ENCODE results near the gene SLC22A7. TPM values are rescaled to one million over a fixed set of nuclear protein-coding genes. Genes with fewer than 3 reads are reported as not detected.

The SLC22A7 gene
- total RNA-seq, 1 experiment from 2014 or later: not detected

DNA sequence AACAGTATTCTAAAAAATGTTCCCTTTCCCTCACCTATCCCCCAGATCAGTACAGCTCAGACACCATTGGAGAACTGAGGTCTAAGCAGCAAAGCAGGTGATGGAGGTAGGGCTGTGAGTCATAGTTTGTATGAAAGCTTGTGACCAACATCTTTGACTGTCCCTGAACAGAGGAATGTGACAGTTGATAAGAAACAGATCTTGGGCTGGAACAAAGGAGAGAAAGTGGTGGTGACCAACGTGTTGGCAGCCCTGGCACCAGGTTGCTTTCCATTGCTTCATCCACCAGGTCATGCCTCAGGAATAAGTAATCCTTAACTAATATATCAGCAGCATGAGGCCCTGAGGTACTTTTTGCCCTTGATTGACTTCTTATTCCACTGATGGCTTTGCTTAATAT, 30.5 kb downstream of the SLC22A7 start:
- Histone ChIP-seq H2BK5ac (ENCODE audit: insufficient read length, low read length) (no peak overlapping the region), H4K20me1 (ENCODE audit: control insufficient read depth, insufficient read depth, insufficient read length) (no peaks in the 10 kb centered on the region), H3K9ac (ENCODE audit: extremely low read depth, insufficient read length, low read length) (no peak overlapping the region), H2BK15ac (ENCODE audit: low read depth, low read length) (no peak overlapping the region), H3K79me2 (ENCODE audit: insufficient read depth, low read length) (no peaks in the 10 kb centered on the region), H4K91ac (ENCODE audit: insufficient read length, low read depth, low read length) (no peak overlapping the region), H2BK12ac (ENCODE audit: insufficient read length, low read depth, low read length) (no peak overlapping the region), H3K79me1 (ENCODE audit: insufficient read depth, low read depth, low read length, poor library complexity, severe bottlenecking) (no peaks in the 10 kb centered on the region), H3K23me2 (ENCODE audit: insufficient read length, low read depth, low read length, poor library complexity, severe bottlenecking) (no peaks in the 10 kb centered on the region), H3K56ac (ENCODE audit: insufficient read length, low read depth, low read length) (no peak overlapping the region), H3K27me3 (ENCODE audit: insufficient read depth, low read length) (no peaks in the 10 kb centered on the region), H3K4ac (ENCODE audit: low read depth, low read length) (no peak overlapping the region), H2AFZ (ENCODE audit: low read length) (no peak overlapping the region), H3K4me1 (ENCODE audit: insufficient read depth, low read length) (no peaks in the 10 kb centered on the region), H2AK5ac (ENCODE audit: insufficient read length, low read length) (no peak overlapping the region), H3K9me3 (ENCODE audit: control insufficient read depth, low read depth, low read length) (no peaks in the 10 kb centered on the region), H3K23ac (ENCODE audit: insufficient read length, low read depth, low read length) (no peak overlapping the region), H2BK20ac (ENCODE audit: low read depth, low read length, poor library complexity, severe bottlenecking) (no peak overlapping the region), H4K5ac (ENCODE audit: insufficient read length, low read depth, low read length) (no peak overlapping the region), H3K4me2 (ENCODE audit: insufficient read depth, insufficient read length, low read length) (no peak overlapping the region), H3K27ac (ENCODE audit: insufficient read length, low read depth, low read length) (no peak overlapping the region), H2BK120ac (ENCODE audit: low read depth, low read length, poor library complexity, severe bottlenecking) (no peak overlapping the region), H3T11ph (ENCODE audit: low read length) (no peak overlapping the region), H3K14ac (ENCODE audit: insufficient read depth, low read length) (no peak overlapping the region), H4K8ac (replicated peaks; ENCODE audit: insufficient read length, low read depth, low read length) (no peak overlapping the region), H3K18ac (ENCODE audit: insufficient read length, low read depth, low read length) (no peak overlapping the region)
- Mint-ChIP-seq H3K27me3 (ENCODE audit: low read depth) (no peaks in the 10 kb centered on the region; the same call in none of the 2 replicates), H3K27ac (no peak overlapping the region), H3K9me3 (no peaks in the 10 kb centered on the region), H3K36me3 (ENCODE audit: insufficient read depth in 1 of 3, low read depth in 3 of 3) (no peaks in the 10 kb centered on the region), H3K4me3 (no peak overlapping the region), H3K4me1 (no peaks in the 10 kb centered on the region)
- no CpG with 5 or more reads among the region's 1 CpG for WGBS (ENCODE audit: extremely low coverage, insufficient read length, low lambda C conversion rate)
- no peak for DNase-seq
- TF ChIP-seq, protein P1, sequence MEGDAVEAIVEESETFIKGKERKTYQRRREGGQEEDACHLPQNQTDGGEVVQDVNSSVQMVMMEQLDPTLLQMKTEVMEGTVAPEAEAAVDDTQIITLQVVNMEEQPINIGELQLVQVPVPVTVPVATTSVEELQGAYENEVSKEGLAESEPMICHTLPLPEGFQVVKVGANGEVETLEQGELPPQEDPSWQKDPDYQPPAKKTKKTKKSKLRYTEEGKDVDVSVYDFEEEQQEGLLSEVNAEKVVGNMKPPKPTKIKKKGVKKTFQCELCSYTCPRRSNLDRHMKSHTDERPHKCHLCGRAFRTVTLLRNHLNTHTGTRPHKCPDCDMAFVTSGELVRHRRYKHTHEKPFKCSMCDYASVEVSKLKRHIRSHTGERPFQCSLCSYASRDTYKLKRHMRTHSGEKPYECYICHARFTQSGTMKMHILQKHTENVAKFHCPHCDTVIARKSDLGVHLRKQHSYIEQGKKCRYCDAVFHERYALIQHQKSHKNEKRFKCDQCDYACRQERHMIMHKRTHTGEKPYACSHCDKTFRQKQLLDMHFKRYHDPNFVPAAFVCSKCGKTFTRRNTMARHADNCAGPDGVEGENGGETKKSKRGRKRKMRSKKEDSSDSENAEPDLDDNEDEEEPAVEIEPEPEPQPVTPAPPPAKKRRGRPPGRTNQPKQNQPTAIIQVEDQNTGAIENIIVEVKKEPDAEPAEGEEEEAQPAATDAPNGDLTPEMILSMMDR (conservative IDR thresholded peaks at IDR 0.05): no peak

Data from H9 (cell line).